Fibroblast of skin of left biceps (primary cell): ENCODE data around the gene ARHGEF25.
"Not testable (repeated sequence)": the region's sequence is repeated elsewhere in the genome, so short reads cannot be mapped to it uniquely, and the experiment has no call there.

ENCODE experiments used
- DNase-seq, 2 experiments: peaks; one replicate each; pipeline ENCODE4 v3.0.0-alpha.2; 2013; ENCODE audit warnings: low read depth in 2 of 2

ARHGEF25 gene

DNA sequence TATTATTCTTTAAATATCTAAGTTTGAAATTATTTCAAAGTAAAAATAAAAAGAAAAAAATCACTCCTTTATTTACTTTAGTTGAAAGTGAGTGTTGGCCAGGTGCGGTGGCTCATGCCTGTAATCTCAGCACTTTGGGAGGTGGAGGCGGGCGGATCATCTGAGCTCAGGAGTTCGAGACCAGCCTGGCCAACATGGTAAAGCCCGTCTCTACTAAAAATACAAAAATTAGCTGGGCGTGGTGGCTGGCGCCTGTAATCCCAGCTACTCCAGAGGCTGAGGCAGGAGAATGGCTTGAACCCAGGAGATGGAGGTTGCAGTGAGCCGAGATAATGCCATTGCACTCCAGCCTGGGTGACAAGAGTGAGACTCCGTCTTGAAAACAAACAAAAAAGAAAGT lies 25.5 kb downstream of the ARHGEF25 start:
- not testable (repeated sequence) for DNase-seq

DNA sequence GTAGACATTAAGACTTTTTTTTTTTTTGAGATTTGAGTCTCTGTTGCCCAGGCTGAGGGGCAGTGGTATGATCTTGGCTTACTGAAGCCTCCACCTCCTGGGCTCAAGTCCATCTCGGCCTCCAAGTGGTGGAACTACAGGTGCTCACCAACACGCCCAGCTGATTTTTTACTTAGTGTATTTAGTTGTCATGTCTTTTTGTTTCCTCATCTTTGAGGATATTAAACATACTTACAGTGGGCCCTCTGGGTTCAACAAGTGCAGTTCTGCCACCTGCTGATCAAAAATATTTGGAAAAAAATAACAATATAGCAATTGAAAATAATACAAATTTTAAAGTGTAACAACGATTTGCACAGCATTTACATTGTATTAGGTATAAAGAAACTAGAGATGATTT lies 26.1 kb downstream of the ARHGEF25 start:
- DNase-seq: no peak

DNA sequence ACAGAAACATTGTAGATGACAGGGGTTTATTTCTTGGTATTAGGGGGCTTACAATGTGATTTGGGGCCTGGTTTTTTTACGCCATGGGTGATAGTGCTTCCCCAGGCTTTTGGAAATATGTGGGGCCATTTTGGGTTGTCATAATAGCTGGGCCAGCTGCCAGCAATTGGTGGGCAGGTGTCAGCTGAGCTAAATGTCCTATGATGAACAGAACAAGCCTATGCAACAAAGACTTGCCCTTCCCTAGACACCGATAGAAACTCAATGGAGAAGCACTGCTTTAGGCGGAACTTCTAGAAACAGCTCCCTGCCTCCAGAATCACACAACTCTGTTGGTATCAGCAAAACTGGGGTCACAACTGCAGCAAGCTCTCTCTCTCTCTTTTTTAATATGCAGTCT lies 26.9 kb downstream of the ARHGEF25 start:
- DNase-seq: no peak

DNA sequence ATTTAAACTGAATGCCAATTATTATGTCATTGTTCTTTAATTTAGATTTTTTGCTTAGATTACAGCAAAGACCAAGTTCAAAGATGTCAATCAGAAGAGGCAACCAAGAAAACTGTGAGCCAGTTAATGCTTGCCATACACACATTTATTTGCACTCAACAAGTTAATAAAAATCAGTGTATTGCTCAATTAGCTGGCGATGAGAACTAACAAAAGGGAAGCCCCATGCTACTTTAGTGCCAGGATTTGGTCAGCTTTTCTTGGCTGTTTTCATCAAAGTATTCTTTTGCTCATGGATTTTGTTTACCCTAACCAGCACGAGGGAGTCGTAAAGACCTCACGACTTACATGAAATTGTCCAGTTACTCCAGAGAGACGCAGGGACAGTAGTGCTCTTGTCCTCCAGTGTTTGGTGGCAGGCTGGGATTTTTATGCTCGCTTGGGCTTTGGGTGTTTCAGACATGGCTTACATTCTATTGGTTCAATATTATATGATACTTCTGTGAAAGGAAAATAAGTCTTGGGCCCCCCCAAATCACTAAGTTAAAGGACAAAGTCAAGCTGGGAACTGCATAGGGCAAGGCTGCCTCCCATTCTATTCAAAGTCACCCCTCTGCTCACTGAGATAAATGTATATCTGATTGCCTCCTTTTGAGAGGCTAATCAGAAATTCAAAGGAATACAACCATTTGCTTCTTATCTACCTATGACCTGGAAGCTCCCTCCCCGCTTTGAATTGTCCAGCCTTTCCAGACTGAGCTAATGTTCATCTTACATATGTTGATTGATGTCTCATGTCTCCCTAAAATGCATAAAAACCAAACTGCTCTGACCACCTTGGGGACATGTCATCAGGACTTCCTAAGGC lies 29.2 kb downstream of the ARHGEF25 start:
- no peak for DNase-seq

DNA sequence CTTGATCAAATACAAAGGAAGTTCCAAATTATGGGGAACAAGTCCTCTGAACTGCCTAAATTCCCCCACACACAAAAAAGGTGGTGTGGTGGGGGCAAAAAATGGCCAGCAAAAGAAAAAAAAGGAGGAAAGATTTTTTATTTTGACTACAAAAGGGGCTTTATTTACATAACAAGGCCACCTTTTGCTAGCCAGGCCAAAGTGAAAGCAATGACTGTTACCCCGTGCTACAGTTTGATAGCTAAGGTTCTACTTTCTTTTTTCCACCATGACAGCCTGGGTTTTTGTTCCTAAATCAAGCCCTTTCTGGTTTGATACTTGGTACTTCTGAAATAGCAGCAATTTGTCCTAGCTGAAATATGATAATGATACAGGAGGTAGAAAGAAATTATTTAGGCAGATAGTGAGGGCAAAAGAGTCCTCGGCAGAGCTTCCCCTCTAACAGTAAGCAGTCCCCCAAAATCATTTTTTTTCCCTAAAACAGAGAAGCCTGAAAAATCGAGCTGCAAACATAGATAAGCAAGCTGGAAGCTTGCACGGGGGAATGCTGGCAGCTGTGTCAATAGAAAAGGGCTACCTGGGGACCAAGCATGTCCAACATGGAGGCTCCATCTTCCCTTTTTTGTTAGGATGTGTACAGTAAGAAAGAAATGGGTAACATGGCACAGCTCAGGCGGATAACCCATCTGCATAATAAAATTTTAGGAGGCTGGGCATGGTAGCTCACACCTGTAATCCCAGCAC lies 30.6 kb downstream of the ARHGEF25 start:
- DNase-seq: no peak

DNA sequence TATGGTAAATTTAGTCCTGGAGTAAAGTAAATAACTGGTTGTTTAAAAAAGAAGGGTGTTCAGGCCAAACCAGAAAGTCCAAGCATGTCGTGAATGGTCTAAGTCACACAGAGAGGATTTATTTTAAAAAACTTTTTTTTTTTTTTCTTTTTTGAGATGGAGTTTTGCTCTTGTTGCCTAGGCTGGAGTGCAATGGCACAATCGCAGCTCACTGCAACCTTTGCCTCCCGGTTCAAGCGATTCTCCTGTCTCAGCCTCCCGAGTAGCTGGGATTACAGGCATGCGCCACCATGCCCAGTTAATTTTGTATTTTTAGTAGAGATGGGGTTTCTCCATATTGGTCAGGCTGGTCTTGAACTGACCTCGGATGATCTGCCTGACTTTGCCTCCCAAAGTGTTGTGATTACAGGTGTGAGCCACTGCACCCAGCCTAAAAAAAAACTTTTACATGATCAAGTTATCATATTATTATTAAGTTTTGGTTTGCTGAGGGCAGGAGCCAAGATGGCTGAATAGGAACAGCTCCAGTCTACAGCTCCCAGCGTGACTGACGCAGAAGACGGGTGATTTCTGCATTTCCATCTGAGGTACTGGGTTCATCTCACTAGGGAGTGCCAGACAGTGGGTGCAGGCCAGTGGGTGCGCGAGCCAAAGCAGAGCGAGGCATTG lies 34.9 kb downstream of the ARHGEF25 start:
- not testable (repeated sequence) for DNase-seq

DNA sequence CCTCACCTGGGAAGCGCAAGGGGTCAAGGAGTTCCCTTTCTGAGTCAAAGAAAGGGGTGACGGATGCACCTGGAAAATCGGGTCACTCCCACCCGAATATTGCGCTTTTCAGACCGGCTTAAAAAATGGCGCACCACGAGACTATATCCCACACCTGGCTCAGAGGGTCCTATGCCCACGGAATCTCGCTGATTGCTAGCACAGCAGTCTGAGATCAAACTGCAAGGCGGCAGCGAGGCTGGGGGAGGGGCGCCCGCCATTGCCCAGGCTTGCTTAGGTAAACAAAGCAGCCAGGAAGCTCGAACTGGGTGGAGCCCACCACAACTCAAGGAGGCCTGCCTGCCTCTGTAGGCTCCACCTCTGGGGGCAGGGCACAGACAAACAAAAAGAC lies 35.4 kb downstream of the ARHGEF25 start:
- DNase-seq: not testable (repeated sequence)

DNA sequence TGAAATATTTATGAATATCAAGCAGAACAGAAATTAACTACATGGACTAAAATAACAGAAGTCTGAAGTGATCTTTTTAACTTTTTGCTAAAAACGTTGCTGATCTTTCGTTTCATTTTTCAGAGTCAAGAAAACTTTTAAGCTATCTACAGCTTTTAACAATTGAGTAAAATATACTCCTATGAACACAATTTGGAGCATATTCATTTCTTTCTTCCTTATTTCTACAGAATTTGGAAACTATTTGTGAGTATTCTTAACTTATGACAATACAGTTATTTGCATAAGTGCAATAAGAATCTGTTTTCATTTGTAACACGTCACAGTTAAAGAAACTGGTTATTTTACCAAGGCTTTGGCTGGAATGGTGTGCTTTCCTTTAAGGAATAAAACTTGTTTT lies 42.8 kb downstream of the ARHGEF25 start:
- DNase-seq: no peak

DNA sequence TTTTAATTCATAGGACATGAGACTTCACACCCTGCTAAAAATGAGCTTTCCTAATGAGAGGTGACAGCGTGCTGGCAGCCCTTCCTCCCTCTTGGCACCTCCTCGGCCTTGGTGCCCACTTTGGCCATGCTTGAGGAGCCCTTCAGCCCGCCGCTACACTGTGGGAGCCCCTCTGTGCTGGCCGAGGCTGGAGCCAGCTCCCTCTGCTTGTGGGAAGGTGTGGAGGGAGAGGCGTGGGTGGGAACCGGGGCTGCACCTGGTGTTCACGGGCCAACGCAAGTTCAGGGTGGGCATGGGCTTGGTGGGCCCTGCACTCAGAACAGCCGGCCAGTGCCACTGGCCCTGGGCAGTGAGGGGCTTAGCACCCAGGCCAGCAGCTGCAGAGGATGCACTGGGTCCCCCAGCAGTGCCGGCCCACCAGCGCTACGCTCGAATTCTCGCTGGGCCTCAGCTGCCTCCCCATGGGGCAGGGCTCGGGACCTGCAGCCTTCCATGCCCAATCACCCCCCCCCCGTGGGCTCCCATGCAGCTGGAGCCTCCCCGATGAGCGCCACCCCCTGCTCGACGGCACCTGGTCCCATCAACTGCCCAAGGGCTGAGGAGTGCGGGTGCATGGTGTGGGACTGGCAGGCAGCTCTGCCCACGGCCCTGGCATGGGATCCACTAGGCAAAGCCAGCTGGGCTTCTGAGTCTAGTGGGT lies 44.5 kb downstream of the ARHGEF25 start:
- no peak for DNase-seq

DNA sequence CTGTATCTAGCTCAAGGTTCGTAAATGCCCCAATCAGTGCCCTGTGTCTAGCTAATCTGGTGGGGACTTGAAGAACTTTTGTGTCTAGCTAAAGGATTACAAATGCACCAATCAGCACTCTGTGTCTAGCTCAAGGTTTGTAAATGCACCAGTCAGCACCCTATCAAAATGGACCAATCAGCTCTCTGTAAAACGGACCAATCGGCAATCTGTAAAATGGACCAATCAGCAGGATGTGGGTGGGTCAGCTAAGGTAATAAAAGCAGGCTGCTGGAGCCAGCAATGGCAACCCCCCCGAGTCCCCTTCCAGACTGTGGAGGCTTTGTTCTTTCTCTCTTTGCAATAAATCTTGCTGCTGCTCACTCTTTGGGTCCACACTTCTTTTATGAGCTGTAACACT lies 45.2 kb downstream of the ARHGEF25 start:
- not testable (repeated sequence) for DNase-seq

DNA sequence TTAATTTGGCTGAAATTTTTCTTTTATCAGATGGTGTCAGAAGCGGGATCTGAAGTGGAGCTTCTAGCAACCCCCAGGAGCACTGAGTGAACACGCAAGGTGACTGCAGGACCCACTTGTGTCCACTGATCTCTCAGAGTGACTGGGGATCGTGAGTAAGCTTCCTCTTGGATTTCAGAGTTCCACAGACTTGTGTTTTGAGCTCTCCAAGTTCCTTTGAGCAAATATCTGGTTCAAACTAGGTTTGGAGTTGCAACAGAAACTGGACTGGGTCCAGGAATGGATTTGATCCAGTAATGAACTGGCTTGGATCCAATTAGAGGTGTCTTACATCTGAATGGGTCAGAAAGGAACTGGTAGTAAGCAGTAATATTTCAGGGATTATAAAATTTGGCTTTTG lies 46.5 kb downstream of the ARHGEF25 start:
- no peak for DNase-seq

DNA sequence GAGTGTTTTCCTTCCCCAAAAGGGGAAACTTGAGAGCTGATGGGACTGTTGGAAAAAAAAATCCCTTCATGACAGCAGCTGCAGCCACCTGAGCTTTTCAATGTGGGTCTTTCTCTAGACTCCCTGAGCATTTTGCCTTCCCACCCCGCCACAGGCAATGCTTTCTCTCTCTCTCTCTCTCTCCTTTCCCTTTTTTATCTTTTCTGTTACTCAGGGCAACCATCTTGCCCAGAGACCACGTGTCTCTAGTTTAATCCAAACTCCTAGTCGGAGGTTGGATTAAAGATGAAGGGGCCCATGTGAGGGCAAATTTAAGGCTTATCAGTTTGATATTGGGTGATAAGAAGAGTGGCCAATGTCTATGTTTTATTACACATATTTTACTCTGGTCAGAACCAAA lies 47.7 kb downstream of the ARHGEF25 start:
- DNase-seq: no peak

DNA sequence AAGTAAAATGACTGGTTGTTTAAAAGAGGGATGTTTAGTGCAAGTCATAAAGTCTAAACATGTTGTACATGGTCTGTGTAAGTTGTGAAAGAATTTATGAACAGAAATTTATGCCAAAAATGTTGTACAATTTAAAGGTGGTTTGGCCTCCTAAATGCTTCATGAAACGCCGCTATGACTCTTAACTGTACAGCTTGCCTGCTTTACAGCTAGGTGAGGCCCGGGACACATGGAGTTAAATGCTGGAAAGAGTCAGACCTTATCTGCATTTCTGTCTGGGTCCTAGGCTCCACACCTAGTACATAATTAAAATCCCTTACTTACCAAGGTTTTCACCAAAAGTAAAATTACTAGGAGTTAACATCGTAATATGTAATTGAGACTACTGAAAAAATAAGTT lies 50.1 kb downstream of the ARHGEF25 start:
- DNase-seq: no peak

DNA sequence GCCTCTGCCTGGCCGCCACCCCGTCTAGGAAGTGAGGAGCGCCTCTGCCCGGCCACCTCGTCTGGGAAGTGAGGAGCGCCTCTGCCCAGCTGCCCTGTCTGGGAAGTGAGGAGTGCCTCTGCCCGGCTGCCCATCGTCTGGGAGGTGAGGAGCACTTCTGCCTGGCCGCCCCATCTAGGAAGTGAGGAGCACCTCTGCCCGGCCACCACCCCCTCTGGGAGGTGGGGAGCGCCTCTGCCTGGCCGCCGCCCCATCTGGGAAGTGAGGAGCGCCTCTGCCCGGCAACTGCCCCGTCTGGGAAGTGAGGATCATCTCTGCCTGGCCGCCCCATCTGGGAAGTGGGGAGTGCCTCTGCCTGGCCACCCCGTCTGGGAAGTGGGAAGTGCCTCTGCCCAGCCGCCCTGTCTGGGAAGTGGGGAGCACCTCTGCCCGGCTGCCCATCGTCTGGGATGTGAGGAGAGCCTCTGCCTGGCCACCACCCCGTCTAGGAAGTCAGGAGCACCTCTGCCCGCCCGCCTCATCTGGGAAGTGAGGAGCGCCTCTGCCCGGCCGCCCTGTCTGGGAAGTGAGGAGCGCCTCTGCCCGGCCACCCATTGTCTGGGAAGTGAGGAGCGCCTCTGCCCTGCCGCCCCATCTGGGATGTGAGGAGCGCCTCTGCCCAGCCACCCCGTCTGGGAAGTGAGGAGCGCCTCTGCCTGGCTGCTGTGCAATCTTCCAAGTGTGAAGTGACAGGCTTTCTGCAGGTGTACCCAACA lies 54.0 kb downstream of the ARHGEF25 start:
- DNase-seq: not testable (repeated sequence)
